Breast epithelium (tissue), 4 donors: ENCODE data around the gene PRLR. TPM values are rescaled to one million over a fixed set of nuclear protein-coding genes. Genes with fewer than 3 reads are reported as not detected.

Experiments
- DNase-seq, 2 donors: peaks; one replicate each; pipeline ENCODE4 v3.0.0-alpha.2; 2019; ENCODE audit warnings: low spot score in 2 of 2
- H3K27ac ChIP-seq, 2 donors: fragments of 200-600 bp; sonication (generic) in 1 of 2; one replicate each; pipeline ENCODE4 v1.5.1; 2016 to 2019; ENCODE audit warnings: mild to moderate bottlenecking in 1 of 2
- H3K27me3 ChIP-seq, 2 donors: fragments of 200-600 bp; sonication (generic) in 1 of 2; one replicate each; pipeline versions ENCODE4 v1.5.1 to v1.6.0; 2017 to 2019; ENCODE audit warnings: control low read depth in 1 of 2, mild to moderate bottlenecking in 1 of 2
- H3K36me3 ChIP-seq: fragments of 200-600 bp; one replicate; pipeline ENCODE4 v1.5.1; 2019
- H3K4me1 ChIP-seq, 2 donors: fragments of 200-600 bp; sonication (generic); one replicate each; pipeline ENCODE4 v1.5.1; 2016 to 2019; ENCODE audit warnings: control low read depth in 1 of 2
- H3K4me3 ChIP-seq, 3 donors: fragments of 200-600 bp; sonication (generic); 1 replicate in 2 of 3; 2 replicates in 1 of 3; pipeline ENCODE4 v1.5.1; 2016 to 2019; ENCODE audit warnings: mild to moderate bottlenecking in 3 of 3, moderate library complexity in 2 of 3
- H3K9me3 ChIP-seq, 2 donors: fragments of 200-600 bp; sonication (generic) in 1 of 2; one replicate each; pipeline ENCODE4 v1.5.1; 2016 to 2019; ENCODE audit warnings: control low read depth in 1 of 2
- POLR2A ChIP-seq: fragments of 450-650 bp; IDR thresholded peaks from one replicate; pipeline ENCODE4 v1.6.1; 2016; ENCODE audit warnings: antibody characterized with exemption, mild to moderate bottlenecking, moderate library complexity
- POLR2AphosphoS5 ChIP-seq, 3 donors: sonication (generic); formaldehyde crosslinking; IDR thresholded peaks; one replicate each; pipeline ENCODE4 v1.6.1; 2017; ENCODE audit warnings: antibody characterized with exemption in 3 of 3
- intact Hi-C: fragments of 100-400 bp; cut with DNase I; formaldehyde crosslinking; loops from one replicate; pipeline ENCODE4 v1.15.1; 2023; ENCODE audit warnings: low total_unique reads
- total RNA-seq, 3 donors: library from RNA; depleted of rRNA; stranded (reverse); fragments of >200 nt; gene quantifications; one replicate each; pipeline ENCODE4 v1.1.0, GENCODE V29; 2016
- TF ChIP-seq, protein P1 (sequence below), 3 donors: fragments of 450-650 bp; IDR thresholded peaks; one replicate each; pipeline ENCODE4 v1.5.1; 2016 to 2017; ENCODE audit warnings: antibody characterized with exemption in 3 of 3, mild to moderate bottlenecking in 3 of 3, moderate library complexity in 3 of 3

The PRLR gene
- total RNA-seq, 3 donors from 2014 or later, result 2.6 to 78.0 (median 28.8) TPM

DNA sequence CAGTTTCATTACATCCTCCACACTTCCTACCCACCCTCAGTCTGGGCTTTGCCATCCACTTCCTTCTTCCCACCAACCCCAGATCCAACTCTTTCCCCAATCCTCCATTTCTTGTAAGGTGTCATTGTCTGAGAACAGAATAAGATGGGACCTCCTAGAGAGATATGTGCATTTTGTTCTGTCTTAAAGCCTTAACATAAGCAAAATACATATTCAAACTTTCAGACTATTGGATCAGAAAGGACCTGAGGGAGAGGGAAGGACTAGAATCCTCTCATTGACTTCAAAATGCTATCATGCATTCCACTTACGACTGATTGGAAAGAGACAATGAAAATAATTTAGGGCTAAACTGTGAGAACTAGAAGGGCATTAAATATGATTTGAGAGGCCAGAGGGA is 225.5 kb downstream of the PRLR start:
- H3K27ac ChIP-seq, result no peak overlapping the region
- intact Hi-C loops, result no loop called here
- DNase-seq, result no peak
- H3K4me3 ChIP-seq, result no peak overlapping the region
- H3K9me3 ChIP-seq, result no peaks in the 10 kb centered on the region
- no peaks in the 10 kb centered on the region for H3K4me1 ChIP-seq
- TF ChIP-seq, protein P1, sequence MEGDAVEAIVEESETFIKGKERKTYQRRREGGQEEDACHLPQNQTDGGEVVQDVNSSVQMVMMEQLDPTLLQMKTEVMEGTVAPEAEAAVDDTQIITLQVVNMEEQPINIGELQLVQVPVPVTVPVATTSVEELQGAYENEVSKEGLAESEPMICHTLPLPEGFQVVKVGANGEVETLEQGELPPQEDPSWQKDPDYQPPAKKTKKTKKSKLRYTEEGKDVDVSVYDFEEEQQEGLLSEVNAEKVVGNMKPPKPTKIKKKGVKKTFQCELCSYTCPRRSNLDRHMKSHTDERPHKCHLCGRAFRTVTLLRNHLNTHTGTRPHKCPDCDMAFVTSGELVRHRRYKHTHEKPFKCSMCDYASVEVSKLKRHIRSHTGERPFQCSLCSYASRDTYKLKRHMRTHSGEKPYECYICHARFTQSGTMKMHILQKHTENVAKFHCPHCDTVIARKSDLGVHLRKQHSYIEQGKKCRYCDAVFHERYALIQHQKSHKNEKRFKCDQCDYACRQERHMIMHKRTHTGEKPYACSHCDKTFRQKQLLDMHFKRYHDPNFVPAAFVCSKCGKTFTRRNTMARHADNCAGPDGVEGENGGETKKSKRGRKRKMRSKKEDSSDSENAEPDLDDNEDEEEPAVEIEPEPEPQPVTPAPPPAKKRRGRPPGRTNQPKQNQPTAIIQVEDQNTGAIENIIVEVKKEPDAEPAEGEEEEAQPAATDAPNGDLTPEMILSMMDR (IDR thresholded peaks at IDR 0.05), result no peak
- TF ChIP-seq POLR2AphosphoS5 (IDR thresholded peaks at IDR 0.05) (no peak), POLR2A (no peak)
- H3K36me3 ChIP-seq, result no peaks in the 10 kb centered on the region
- no peaks in the 10 kb centered on the region for H3K27me3 ChIP-seq

DNA sequence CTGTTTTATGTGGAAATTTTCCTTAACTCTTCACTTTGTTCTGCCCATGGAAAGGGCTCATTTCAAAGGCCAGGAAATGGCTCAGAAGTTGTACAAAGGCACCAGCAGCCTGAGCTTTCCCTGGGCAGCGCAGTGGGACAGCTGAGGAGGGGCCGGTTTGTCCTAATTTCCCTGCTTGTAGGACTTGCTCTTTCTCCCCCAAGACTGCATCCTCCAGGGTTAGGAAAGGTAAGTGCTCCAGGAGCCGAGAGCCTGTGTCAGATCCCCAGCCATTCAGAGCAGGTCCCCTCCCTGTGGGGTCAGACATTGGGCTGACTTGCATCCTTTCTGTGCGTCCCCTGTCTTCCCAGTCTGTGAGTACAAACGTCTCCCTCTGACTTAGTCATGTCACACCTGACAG is 226.1 kb downstream of the PRLR start:
- TF ChIP-seq, protein P1 (IDR thresholded peaks at IDR 0.05), result no peak
- no peak for TF ChIP-seq POLR2A
- no peak for TF ChIP-seq POLR2AphosphoS5 (IDR thresholded peaks at IDR 0.05)
- Histone ChIP-seq H3K27me3 (no peaks in the 10 kb centered on the region), H3K9me3 (no peaks in the 10 kb centered on the region), H3K36me3 (no peaks in the 10 kb centered on the region), H3K4me1 (no peaks in the 10 kb centered on the region), H3K4me3 (no peak overlapping the region), H3K27ac (no peak overlapping the region)
- intact Hi-C loops, result no loop called here
- no peak for DNase-seq

DNA sequence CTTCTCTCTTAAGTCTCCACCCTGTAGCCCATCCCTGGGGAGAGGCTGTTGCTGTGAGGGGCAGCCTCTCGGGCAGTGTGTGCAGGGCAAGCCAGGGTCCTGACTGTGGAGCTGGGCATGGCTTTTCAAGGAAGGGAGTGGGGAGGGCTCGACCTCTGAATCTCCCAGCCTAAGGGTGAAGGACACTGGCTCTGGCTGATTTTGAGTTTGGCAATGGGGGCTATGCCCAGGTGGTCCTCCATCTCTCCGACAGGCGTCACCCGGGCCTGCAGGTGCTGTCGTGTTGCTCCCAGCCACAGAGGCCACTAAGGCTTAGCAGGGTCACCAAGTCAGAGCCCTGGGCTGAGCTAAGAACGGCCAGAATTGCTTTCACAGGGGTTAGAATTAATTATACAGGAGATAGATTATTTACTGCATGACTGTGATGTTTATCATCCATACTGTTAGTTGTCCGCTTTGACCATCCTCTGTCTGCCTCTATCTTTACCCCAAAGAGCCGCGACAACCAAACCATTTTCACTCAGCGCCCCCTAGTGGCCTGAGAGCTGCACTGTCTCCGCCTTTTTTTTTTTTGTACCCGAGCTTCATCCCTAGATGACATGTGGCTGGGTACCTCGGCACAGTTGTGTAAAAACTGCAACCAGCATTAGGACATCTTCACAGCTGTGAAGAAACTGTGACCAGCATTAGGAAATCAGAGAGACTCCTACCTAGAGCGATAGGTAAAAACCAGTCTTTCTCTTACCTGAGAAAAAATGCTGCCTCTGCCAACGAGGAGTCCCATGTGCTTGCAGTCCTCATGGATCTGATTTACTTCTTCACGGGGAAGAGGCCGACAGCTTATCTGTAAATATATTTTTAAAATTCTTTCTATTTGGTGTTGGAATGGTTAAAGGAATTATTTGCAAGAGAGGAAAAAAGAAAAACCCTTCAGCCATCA is 227.0 kb downstream of the PRLR start:
- Histone ChIP-seq H3K9me3 (no peaks in the 10 kb centered on the region), H3K4me3 (no peak overlapping the region), H3K36me3 (no peaks in the 10 kb centered on the region), H3K27me3 (no peaks in the 10 kb centered on the region), H3K27ac (no peak overlapping the region), H3K4me1 (no peaks in the 10 kb centered on the region)
- TF ChIP-seq, protein P1 (IDR thresholded peaks at IDR 0.05), result peak; percentile 56 to 69 (median 62)
- no peak for TF ChIP-seq POLR2A
- intact Hi-C loops, result no loop called here
- DNase-seq, result no peak

DNA sequence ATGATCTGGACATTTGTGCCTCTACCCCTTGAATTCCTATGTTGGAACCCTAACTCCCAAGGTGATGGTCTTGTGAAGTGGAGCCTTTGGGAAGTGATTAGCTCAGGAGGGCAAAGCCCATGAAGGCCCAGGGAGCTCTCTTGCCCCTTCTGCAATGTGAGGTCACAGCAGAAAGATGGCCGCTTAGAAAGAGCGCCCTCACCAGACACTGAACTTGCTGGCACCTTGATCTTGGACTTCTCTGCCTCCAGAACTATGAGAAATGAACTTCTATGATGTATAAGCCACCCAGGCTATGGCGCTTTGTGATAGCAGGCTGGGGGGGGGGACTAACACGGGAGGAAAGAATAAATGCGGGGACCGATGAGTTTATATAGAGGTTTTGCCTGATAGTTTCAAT is 227.8 kb downstream of the PRLR start:
- no peak overlapping the region for H3K4me3 ChIP-seq
- DNase-seq, result no peak
- H3K36me3 ChIP-seq, result no peaks in the 10 kb centered on the region
- no peaks in the 10 kb centered on the region for H3K9me3 ChIP-seq
- no peak overlapping the region for H3K27ac ChIP-seq
- no peaks in the 10 kb centered on the region for H3K4me1 ChIP-seq
- H3K27me3 ChIP-seq, result no peaks in the 10 kb centered on the region
- intact Hi-C loops, result no loop called here
- no peak for TF ChIP-seq POLR2AphosphoS5 (IDR thresholded peaks at IDR 0.05)
- TF ChIP-seq, protein P1 (IDR thresholded peaks at IDR 0.05), result no peak
- TF ChIP-seq POLR2A, result no peak

DNA sequence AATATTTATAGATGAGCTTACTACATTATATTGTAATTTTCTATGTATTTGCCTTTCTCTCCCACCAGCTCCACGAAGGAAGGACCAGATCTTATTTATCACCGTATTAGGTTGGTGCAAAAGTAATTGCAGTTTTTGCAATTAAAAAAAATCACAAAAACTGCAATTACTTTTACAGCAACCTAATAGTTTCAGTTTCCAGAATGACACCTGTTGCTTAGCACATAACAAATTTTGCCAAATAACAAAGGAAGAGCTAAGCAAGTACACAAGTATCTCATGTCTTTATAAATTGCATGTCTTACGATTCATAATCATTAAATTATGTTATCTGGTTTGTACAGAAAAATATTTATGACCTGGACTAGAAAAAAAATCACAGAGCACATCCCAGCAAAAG is 228.4 kb downstream of the PRLR start:
- Histone ChIP-seq H3K4me1 (no peaks in the 10 kb centered on the region), H3K9me3 (no peaks in the 10 kb centered on the region), H3K27me3 (no peaks in the 10 kb centered on the region), H3K4me3 (no peak overlapping the region), H3K36me3 (no peaks in the 10 kb centered on the region), H3K27ac (no peak overlapping the region)
- TF ChIP-seq, protein P1 (IDR thresholded peaks at IDR 0.05), result no peak
- TF ChIP-seq POLR2AphosphoS5 (IDR thresholded peaks at IDR 0.05), result no peak
- TF ChIP-seq POLR2A, result no peak
- no peak for DNase-seq
- intact Hi-C loops, result no loop called here
